Mesenteric fat pad (tissue), 1 donor: Measurements from ENCODE around the gene MEF2C. TPM values are rescaled to one million over a fixed set of nuclear protein-coding genes. Genes with fewer than 3 reads are reported as not detected.
A peak's percentile ranks its signal among the peaks of the same experiment; 100 is the strongest.

Experiments used
- DNase-seq: peaks from one replicate; pipeline ENCODE4 v3.0.0-alpha.2; 2020; ENCODE audit warnings: low spot score
- total RNA-seq: library from RNA; stranded (reverse); fragmentation: NEBNext Ultra II Directional; extraction: Animal tissue kit (Norgen Biotek cat#: 25700); gene quantifications from one replicate; pipeline ENCODE4 v1.2.1, GENCODE V29; 2021
- donor health status: DM: yes; HTN: yes; CAD: no.

MEF2C gene
- total RNA-seq, 1 donor from 2014 or later: 62.2 TPM

GRCh38 chr5:88889189-88890069, 6.4 kb upstream of the MEF2C start:
- peak; percentile 88 for DNase-seq

GRCh38 chr5:88888848-88889188, 5.8 kb upstream of the MEF2C start:
- DNase-seq: no peak

- DNase-seq: no peak
These were observed 5.3 kb upstream of the MEF2C start for GRCh38 chr5:88888291-88888690.

DNA sequence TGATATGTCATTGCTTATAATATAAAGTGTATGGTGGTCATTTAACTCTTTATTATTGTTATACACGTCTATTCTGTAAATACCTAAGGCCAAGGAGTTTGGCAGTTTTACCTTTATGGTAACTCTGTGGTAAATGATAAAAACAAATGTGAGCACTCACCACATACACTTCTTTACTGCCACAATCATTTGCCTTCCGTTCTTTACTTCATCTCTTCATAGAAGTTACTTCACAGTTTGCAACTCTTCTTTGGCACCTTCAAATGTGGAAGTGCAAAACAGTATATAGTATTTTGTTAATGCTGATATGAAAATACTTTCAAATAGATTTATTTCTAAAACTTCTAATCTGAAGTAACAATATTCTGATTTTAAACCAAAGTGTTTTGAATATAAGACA, 4.4 kb upstream of the MEF2C start:
- no peak for DNase-seq

DNA sequence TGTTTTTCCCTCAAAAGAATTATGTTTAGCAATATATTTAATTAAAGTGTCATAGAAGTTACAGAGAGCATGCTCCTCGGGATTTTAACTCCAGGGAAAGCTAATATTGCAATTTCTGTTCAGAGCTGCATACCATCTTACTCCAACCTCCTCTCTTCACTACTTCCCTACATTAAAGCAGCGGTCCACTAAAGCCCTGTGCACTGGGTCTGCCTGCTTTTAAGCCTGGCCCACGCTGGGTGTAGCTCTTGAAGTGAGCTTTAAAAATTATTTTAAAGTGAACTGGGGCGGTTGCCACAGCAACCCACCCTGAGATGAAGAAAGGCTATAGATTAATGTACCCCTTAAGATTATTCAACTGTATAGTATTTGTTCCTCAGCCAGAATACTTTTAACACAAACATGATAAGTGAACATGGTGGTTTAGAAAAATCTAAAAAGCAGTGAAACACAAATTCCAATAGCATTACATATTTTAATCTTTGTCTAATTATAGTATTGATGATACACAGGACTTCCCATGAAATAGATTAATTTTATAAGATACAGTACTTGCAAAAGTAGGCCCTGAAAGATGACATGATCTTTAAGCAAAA, 3.9 kb upstream of the MEF2C start:
- DNase-seq: no peak

- DNase-seq: no peak
These were observed 3.3 kb upstream of the MEF2C start for GRCh38 chr5:88886252-88886651.

- no peak for DNase-seq
These were observed 2.0 kb upstream of the MEF2C start for GRCh38 chr5:88885002-88885401.

DNA sequence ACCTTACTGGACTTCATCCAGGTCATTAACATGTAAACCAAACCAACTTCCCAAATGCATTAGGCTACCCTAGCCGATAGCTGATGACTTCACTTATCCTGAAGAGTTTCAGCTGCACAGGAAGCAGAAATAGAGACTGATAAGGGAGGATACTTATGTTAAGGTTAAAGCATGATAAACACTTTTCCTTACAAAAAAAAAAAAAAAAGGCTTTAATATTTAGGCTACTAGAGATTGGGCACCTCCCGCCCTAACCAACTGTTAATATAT, 1.6 kb upstream of the MEF2C start:
- no peak for DNase-seq

DNA sequence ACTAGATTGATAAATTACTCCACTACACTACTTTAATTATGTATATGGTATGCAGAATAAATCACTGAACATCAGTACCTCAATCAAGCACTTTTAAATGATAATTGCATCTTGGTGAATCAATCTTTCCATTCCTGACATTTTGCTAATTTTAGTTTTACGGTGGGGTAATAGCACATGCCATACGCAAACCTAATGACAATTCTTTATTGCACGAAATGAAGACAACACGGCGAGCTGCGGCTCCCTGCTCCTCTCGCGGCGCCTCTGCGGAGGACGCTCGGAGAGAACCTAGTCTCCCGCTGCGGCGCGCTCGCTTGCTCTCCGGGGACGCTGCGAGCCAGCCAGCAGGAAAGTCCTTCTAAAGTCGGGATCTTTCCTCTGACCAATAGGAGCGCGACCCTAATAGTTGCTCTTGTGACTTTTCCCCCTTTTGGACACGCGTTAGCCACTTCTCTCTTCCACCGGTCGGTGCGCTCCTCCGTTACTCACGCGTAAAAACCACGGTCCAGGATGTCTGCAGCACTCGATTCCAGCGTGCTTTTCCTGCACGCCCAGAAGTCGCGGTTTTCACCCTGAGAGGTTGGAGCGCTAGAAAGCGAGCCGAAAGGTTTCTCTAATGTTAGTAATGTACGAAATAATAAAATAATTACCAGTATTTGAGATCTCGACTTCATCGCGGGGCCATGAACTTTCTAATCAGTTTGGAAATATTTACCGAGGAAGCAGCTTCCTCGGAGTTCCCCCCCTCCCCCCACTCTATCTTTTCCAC, 1.0 kb upstream of the MEF2C start:
- peak; percentile 90 for DNase-seq

DNA sequence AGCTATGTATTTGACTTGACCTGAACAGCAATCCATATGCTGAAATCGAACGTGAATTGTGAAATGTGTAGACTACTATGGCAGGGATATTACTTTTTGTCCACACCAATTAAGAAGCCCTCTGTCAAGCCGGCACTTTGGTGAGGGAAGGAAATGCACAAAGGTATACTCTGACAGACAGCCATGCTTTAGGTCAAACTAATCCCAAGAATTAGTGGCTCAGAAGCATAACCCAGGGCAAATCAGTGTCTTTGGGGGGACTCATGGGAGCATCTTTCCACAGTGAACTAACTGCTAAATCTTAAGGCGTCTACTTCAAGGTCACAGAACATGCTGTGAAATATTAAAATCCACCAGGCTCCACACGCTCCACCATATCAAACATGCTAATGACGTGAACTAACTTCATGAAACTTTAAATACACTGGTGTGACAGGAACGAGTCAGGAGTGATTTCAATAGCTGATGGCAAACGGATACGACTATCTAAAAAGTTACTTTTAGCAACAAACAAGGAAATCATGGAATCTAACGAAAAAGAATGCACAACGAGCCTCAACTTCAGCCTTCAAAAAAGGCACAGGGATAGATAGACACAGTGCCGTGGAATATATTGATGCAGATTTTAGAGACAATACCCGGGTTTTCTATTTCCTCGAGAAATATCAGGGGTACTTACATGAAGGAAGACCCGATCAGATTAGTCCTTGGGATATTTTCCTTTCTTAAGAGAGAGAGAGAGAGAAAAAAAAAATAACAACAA, 527 bp downstream of the MEF2C start:
- DNase-seq: no peak

GRCh38 chr5:88881571-88881971, 1.4 kb downstream of the MEF2C start:
- DNase-seq: no peak

DNA sequence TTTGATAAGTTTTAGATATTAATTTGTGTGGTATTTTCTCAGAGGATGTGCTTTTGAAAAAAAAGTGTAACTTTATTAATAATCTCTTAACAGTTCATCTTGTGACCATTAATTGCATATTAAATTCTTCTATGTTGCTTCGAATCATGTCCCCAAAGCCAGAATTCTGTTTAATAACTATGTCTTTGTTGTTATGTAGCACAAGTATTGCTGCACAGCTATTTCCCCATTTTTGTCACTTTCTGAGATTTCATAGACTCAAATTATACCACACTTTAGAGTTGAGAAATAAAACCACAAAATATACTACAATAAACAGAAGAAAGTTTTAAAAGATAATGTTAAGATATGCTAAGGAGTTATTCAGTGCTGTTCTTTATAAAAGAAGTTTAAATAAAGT, 2.8 kb downstream of the MEF2C start:
- no peak for DNase-seq

DNA sequence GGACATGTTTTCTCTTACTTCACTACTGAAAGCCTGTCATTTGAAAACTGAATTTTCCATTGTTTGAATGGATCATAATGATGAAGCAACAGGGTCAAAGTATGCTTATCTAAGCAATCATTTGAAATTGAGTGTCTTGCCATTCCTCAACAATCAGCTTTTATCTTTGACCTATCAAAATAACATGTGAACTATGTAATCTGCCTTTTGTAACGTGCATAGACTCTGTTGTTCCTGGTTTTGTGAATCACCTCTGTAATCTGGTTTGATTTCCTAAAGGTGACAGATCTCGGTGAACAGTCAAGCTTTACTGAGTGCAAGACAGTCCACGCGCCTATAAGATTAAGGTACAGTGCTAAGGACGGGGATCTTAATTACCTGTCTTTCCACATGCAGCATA, 3.3 kb downstream of the MEF2C start:
- no peak for DNase-seq

DNA sequence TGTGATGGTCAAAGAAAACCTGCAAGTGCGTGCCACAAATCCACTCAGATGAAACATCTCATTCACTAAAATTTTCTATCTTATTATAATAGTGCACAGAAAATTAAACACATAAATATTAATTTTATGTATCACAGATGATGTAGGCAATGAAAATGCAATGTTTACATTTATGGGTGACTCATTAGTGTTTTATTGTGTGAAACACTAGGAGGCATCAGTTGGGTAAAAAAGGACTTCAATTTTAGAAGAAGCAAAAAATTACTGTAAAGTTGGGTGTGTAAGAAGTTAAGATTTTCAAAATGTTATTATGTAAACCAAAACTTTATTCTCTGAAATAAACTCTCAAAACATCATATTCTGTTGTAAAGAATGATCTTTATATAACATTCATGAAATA, 4.0 kb downstream of the MEF2C start:
- no peak for DNase-seq

- DNase-seq: no peak
These were observed 5.2 kb downstream of the MEF2C start for GRCh38 chr5:88877826-88878225.

GRCh38 chr5:88876714-88877113, 6.3 kb downstream of the MEF2C start:
- no peak for DNase-seq

- no peak for DNase-seq
These were observed 7.4 kb downstream of the MEF2C start for GRCh38 chr5:88875341-88876234.

DNA sequence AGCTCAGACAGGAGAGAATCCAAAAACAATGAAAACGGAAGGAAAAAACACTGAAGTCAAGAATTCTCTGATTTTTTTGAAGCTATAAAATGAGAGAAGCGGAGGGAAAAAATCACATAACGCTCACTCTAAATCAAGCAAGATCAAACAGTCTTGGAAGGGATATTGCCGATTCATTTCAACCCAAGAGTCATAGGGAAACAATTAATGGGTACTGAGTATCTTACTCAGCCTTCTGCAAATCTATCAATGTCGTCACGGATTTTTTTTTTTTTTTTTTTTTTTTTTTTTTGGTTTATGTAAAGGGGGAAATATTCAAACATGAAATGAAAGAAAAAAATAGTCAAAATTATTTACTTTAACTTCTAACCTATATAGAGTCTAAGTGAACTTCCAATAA, 9.5 kb downstream of the MEF2C start:
- no peak for DNase-seq

GRCh38 chr5:88872971-88873370, 10.0 kb downstream of the MEF2C start:
- no peak for DNase-seq

- DNase-seq: no peak
These were observed 12.7 kb downstream of the MEF2C start for GRCh38 chr5:88870285-88870684.
